Neural progenitor cell (in vitro differentiated cells): ENCODE results near the gene PSMD3.

Experiments used
- EZH2 ChIP-seq: fragments of 200-600 bp; sonication (generic); IDR thresholded peaks from 2 replicates; pipeline ENCODE4 v1.6.1; 2017; ENCODE audit warnings: antibody characterized with exemption, mild to moderate bottlenecking, moderate library complexity
- EZH2phosphoT487 ChIP-seq: fragments of 200-600 bp; sonication (generic); IDR thresholded peaks from 2 replicates; pipeline ENCODE4 v1.6.1; 2017; ENCODE audit warnings: antibody characterized with exemption
- TF ChIP-seq, protein P1 (sequence below): fragments of 200-600 bp; sonication (generic); IDR thresholded peaks from 2 replicates; pipeline ENCODE4 v1.5.1; 2017; ENCODE audit warnings: antibody characterized with exemption, mild to moderate bottlenecking

GRCh38 chr17:39933912-39934311 lies 46.7 kb upstream of the PSMD3 start:
- TF ChIP-seq EZH2 (no peak), EZH2phosphoT487 (no peak)
- TF ChIP-seq, protein P1, sequence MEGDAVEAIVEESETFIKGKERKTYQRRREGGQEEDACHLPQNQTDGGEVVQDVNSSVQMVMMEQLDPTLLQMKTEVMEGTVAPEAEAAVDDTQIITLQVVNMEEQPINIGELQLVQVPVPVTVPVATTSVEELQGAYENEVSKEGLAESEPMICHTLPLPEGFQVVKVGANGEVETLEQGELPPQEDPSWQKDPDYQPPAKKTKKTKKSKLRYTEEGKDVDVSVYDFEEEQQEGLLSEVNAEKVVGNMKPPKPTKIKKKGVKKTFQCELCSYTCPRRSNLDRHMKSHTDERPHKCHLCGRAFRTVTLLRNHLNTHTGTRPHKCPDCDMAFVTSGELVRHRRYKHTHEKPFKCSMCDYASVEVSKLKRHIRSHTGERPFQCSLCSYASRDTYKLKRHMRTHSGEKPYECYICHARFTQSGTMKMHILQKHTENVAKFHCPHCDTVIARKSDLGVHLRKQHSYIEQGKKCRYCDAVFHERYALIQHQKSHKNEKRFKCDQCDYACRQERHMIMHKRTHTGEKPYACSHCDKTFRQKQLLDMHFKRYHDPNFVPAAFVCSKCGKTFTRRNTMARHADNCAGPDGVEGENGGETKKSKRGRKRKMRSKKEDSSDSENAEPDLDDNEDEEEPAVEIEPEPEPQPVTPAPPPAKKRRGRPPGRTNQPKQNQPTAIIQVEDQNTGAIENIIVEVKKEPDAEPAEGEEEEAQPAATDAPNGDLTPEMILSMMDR, result no peak
